ENCODE data around the gene SGMS1.

DNA sequence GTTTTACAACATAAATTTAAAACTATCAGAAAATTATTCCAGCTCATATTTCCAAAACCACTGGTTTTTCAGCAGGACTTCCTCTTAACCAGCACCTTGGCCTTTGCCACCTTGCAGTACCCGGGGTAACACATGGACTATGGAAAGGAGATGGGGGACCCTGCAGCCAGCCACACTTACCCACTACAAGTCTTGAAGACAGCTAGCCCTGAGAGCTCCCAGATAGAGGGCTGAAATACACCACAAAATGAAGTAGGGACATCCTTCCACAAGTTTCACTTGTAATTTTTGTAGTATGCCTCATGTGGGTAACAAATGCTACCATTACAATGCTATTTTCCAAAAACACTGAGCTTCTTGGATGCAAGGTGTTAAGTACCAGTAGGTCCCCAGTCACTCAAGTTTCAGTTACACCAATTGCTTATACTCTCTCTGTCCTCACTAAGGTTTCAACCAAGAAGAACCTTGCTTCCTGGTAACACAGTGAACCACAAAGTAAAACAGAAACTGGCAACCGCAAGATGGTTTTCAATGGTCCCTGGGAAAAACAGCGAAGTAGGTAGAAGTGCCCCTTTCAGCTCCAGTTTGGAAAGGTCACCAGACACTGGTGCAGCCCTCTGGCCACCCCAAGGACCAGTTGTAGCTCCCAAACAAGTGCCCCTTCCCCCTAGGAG is 110.9 kb downstream of the SGMS1 start:
- TF ChIP-seq GATA2 (IDR thresholded peaks at IDR 0.05; ENCODE audit: insufficient read depth, insufficient read length, low read depth, low read length) (no peak), POLR2AphosphoS5 (IDR thresholded peaks at IDR 0.05; ENCODE audit: insufficient read depth, low read depth, low read length) (no peak), FOS (IDR thresholded peaks at IDR 0.05; ENCODE audit: borderline replicate concordance, insufficient read depth, low read length) (no peak), POLR2A (IDR thresholded peaks at IDR 0.05; ENCODE audit: low read depth, low read length) (no peak)
- TF ChIP-seq, protein P1, sequence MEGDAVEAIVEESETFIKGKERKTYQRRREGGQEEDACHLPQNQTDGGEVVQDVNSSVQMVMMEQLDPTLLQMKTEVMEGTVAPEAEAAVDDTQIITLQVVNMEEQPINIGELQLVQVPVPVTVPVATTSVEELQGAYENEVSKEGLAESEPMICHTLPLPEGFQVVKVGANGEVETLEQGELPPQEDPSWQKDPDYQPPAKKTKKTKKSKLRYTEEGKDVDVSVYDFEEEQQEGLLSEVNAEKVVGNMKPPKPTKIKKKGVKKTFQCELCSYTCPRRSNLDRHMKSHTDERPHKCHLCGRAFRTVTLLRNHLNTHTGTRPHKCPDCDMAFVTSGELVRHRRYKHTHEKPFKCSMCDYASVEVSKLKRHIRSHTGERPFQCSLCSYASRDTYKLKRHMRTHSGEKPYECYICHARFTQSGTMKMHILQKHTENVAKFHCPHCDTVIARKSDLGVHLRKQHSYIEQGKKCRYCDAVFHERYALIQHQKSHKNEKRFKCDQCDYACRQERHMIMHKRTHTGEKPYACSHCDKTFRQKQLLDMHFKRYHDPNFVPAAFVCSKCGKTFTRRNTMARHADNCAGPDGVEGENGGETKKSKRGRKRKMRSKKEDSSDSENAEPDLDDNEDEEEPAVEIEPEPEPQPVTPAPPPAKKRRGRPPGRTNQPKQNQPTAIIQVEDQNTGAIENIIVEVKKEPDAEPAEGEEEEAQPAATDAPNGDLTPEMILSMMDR (IDR thresholded peaks at IDR 0.05; ENCODE audit: extremely low read depth in 1 of 2, insufficient read depth in 1 of 2, low read depth in 1 of 2, low read length in 2 of 2) = no peak

Measured in endothelial cell of umbilical vein (primary cell).